Keratinocyte (primary cell): ENCODE measurements around the gene UROC1. TPM values are rescaled to one million over a fixed set of nuclear protein-coding genes. Genes with fewer than 3 reads are reported as not detected.

Experiments used
- DNase-seq: peaks from one replicate; pipeline ENCODE4 v3.0.0-alpha.2; 2011; ENCODE audit warnings: low read depth, missing footprints, low spot score
- FAIRE-seq: peaks from 2 replicates; lab custom pipeline; 2011; peaks lifted over from hg19 to GRCh38; lab: Jason Lieb, UNC
- H2AFZ ChIP-seq: 2 replicates; pipeline ENCODE4 v1.6.0; 2012; ENCODE audit warnings: low read length, control low read depth, inconsistent platforms; ENCODE audit not compliant: control insufficient read depth
- H3K27ac ChIP-seq: 2 replicates; pipeline ENCODE4 v1.5.1; 2011; ENCODE audit warnings: low read length; ENCODE audit not compliant: control insufficient read depth, insufficient read depth
- H3K27me3 ChIP-seq: 3 replicates; pipeline ENCODE4 v1.6.0; 2011; ENCODE audit warnings: low read length; ENCODE audit not compliant: control insufficient read depth, insufficient read depth; ENCODE audit errors: extremely low read depth
- H3K36me3 ChIP-seq, 2 experiments: 2 replicates in 1 of 2; 3 replicates in 1 of 2; pipeline ENCODE4 v1.5.1; 2011; ENCODE audit warnings: low read length in 2 of 2, mild to moderate bottlenecking in 1 of 2; ENCODE audit not compliant: control insufficient read depth in 2 of 2, insufficient read depth in 2 of 2; ENCODE audit errors: extremely low read depth in 1 of 2
- H3K4me1 ChIP-seq: 3 replicates; pipeline ENCODE4 v1.5.1; 2011; ENCODE audit warnings: low read length; ENCODE audit not compliant: control insufficient read depth, insufficient read depth; ENCODE audit errors: extremely low read depth
- H3K4me2 ChIP-seq: 3 replicates; pipeline ENCODE4 v1.6.0; 2011; ENCODE audit warnings: low read depth, low read length; ENCODE audit not compliant: control insufficient read depth, insufficient read depth; ENCODE audit errors: extremely low read depth
- H3K4me3 ChIP-seq, 3 experiments: fragments of 200-600 bp in 1 of 3; sonication (generic) in 1 of 3; 2 replicates in 2 of 3; 3 replicates in 1 of 3; pipeline ENCODE4 v1.5.1; 2011 to 2016; ENCODE audit warnings: low read length in 3 of 3, mild to moderate bottlenecking in 3 of 3, control low read depth in 2 of 3, inconsistent platforms in 1 of 3, low read depth in 1 of 3, mixed read lengths in 1 of 3, mixed run types in 1 of 3, moderate library complexity in 1 of 3; ENCODE audit not compliant: control insufficient read depth in 2 of 3, insufficient read depth in 2 of 3; ENCODE audit errors: extremely low read depth in 1 of 3
- H3K79me2 ChIP-seq: 2 replicates; pipeline ENCODE4 v1.6.0; 2012; ENCODE audit warnings: low read length; ENCODE audit not compliant: control insufficient read depth, insufficient read depth
- H3K9ac ChIP-seq: 3 replicates; pipeline ENCODE4 v1.6.0; 2011; ENCODE audit warnings: low read length; ENCODE audit not compliant: control insufficient read depth, insufficient read depth; ENCODE audit errors: extremely low read depth
- H3K9me1 ChIP-seq: 3 replicates; pipeline ENCODE4 v1.6.0; 2011; ENCODE audit warnings: low read length; ENCODE audit not compliant: control insufficient read depth, insufficient read depth; ENCODE audit errors: extremely low read depth
- H3K9me3 ChIP-seq: 2 replicates; pipeline ENCODE4 v1.5.1; 2012; ENCODE audit warnings: low read depth, low read length; ENCODE audit not compliant: control insufficient read depth
- H4K20me1 ChIP-seq: 3 replicates; pipeline ENCODE4 v1.6.0; 2011; ENCODE audit warnings: low read length; ENCODE audit not compliant: control insufficient read depth, insufficient read depth; ENCODE audit errors: extremely low read depth
- EZH2 ChIP-seq: IDR thresholded peaks from one replicate; pipeline ENCODE4 v1.6.1; 2012; ENCODE audit warnings: inconsistent platforms, mild to moderate bottlenecking, low read length, moderate library complexity
- dilution Hi-C: fragments of 300-500 bp; cut with MboI; formaldehyde crosslinking; loops from one replicate; pipeline ENCODE4 v1.7.0; 2020; ENCODE audit warnings: low sequenced_read_pairs; ENCODE audit not compliant: extremely low pct_ligation_motif_present
- polyA plus RNA-seq, 5 experiments: library from polyadenylated mRNA; depleted of rRNA in 3 of 5; stranded (reverse) in 3 of 5; stranded (forward) in 1 of 5; unstranded in 1 of 5; fragments of >200 nt; gene quantifications; 1 replicate in 1 of 5; 2 replicates in 3 of 5; 3 replicates in 1 of 5; pipeline versions ENCODE4 v1.2.1 to v1.2.3, GENCODE V29; 2011 to 2012; ENCODE audit warnings: missing spikeins in 2 of 5, low read depth in 1 of 5, low replicate concordance in 1 of 5
- TF ChIP-seq, protein P1 (sequence below), 3 experiments: IDR thresholded peaks in 1 of 3; conservative IDR thresholded peaks in 1 of 3; optimal IDR thresholded peaks in 1 of 3; 2 replicates in 2 of 3; 3 replicates in 1 of 3; pipeline versions ENCODE3 to v1.5.1; 2011; ENCODE audit warnings: low read length in 3 of 3, mild to moderate bottlenecking in 3 of 3, moderate library complexity in 2 of 3, control low read depth in 1 of 3, inconsistent platforms in 1 of 3; ENCODE audit not compliant: insufficient read depth in 2 of 3; ENCODE audit errors: extremely low read depth in 1 of 3

The UROC1 gene
- polyA plus RNA-seq, 1 donor (not counting 4 experiments of a cell fraction or from before 2014, with no cell fraction given), result not detected

DNA sequence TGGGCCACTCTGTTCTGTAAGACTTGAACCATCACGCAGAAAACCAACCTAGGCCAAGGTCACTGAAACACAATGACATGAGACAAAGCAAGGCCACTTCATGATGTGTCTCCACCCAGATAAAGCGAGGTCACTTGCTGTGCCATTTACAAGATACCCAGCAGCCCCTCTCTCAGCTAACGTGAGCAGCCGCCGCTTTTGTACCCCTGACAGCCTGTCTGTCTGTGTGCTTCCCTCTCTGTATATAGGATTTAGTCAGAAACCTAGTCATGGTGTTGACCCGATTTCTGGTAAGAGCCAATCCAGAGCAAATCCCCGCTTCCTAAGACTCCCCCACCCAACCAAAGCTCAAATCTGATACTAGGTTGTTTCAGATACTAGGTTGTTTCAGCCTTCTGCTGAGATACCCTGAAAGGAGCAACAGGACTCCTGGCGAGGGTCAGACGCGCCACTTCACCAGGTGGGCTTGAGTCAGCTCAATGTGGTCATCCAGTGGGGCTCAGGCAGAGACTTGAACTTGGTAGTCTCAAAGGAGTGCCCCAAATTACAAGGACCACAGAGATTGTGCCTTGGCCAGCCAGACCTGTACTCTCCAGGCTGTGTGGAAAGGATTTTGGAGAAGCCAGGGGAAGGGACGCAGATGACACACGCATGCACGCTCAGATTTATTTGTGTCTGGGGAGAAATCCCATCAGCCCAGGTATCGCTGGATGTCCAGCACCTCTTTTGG, 38.8 kb downstream of the UROC1 start:
- FAIRE-seq (no peak), DNase-seq (no peak)
- peaks cover 12% of the 10 kb centered on the region for H3K79me2 ChIP-seq
- no peak overlapping the region for H3K9ac ChIP-seq
- H3K4me1 ChIP-seq, result peaks cover 11% of the 10 kb centered on the region
- no peak overlapping the region for H3K4me2 ChIP-seq
- peaks cover under 1% of the 10 kb centered on the region for H3K9me1 ChIP-seq
- H4K20me1 ChIP-seq, result peaks cover 4% of the 10 kb centered on the region
- H3K27ac ChIP-seq, result no peak overlapping the region
- dilution Hi-C loops, result no loop called here
- H2AFZ ChIP-seq, result no peak overlapping the region
- no peak overlapping the region for H3K4me3 ChIP-seq
- H3K27me3 ChIP-seq, result no peaks in the 10 kb centered on the region
- TF ChIP-seq, protein P1, sequence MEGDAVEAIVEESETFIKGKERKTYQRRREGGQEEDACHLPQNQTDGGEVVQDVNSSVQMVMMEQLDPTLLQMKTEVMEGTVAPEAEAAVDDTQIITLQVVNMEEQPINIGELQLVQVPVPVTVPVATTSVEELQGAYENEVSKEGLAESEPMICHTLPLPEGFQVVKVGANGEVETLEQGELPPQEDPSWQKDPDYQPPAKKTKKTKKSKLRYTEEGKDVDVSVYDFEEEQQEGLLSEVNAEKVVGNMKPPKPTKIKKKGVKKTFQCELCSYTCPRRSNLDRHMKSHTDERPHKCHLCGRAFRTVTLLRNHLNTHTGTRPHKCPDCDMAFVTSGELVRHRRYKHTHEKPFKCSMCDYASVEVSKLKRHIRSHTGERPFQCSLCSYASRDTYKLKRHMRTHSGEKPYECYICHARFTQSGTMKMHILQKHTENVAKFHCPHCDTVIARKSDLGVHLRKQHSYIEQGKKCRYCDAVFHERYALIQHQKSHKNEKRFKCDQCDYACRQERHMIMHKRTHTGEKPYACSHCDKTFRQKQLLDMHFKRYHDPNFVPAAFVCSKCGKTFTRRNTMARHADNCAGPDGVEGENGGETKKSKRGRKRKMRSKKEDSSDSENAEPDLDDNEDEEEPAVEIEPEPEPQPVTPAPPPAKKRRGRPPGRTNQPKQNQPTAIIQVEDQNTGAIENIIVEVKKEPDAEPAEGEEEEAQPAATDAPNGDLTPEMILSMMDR (optimal IDR thresholded peaks at IDR 0.05 in 1 of 3, IDR thresholded peaks at IDR 0.05 in 1 of 3, conservative IDR thresholded peaks at IDR 0.05 in 1 of 3; ENCODE audit: extremely low read depth in 1 of 3, insufficient read depth in 2 of 3, low read length in 3 of 3), result no peak
- no peak for TF ChIP-seq EZH2
- H3K9me3 ChIP-seq, result no peaks in the 10 kb centered on the region
- H3K36me3 ChIP-seq, result no peaks in the 10 kb centered on the region

DNA sequence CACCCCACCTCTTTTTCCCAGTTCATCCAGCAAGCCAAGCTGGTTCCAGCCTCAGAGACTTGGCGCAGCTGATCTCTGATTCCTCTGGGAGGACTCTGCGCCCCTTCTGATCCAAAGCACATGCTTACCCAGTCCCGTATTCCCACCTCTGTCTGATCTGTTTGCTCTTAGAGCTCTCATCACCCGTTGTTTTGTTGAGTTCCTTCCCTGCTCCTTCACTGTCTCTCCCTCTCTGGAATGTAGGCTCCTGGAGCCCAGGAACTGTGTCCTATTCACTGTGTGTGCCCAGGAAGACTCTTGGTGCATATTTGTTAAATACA, 40.6 kb downstream of the UROC1 start:
- Histone ChIP-seq H3K9me3 (no peaks in the 10 kb centered on the region), H3K27me3 (no peaks in the 10 kb centered on the region), H3K79me2 (peaks cover 26% of the 10 kb centered on the region), H2AFZ (no peak overlapping the region), H3K36me3 (peaks cover 0 to 3% of the 10 kb centered on the region in 2 experiments), H3K4me1 (peaks cover 28% of the 10 kb centered on the region), H3K27ac (no peak overlapping the region), H4K20me1 (peaks cover 19% of the 10 kb centered on the region), H3K9ac (no peak overlapping the region), H3K4me2 (no peak overlapping the region), H3K4me3 (no peak overlapping the region), H3K9me1 (peaks cover 10% of the 10 kb centered on the region)
- FAIRE-seq (no peak), DNase-seq (no peak)
- dilution Hi-C loops, result no loop called here
- TF ChIP-seq, protein P1 (optimal IDR thresholded peaks at IDR 0.05 in 1 of 3, IDR thresholded peaks at IDR 0.05 in 1 of 3, conservative IDR thresholded peaks at IDR 0.05 in 1 of 3; ENCODE audit: extremely low read depth in 1 of 3, insufficient read depth in 2 of 3, low read length in 3 of 3), result no peak
- TF ChIP-seq EZH2, result no peak
